ENCODE measurements around the gene SCGN.

SCGN gene, protein sequence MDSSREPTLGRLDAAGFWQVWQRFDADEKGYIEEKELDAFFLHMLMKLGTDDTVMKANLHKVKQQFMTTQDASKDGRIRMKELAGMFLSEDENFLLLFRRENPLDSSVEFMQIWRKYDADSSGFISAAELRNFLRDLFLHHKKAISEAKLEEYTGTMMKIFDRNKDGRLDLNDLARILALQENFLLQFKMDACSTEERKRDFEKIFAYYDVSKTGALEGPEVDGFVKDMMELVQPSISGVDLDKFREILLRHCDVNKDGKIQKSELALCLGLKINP

GRCh38 chr6:25652007-25652515, at the start of gene SCGN:
Gene SCGN, plus strand, starts transcription at chr6:25652215. Its CDS starts 189 bp downstream, at chr6:25652404.
- DNase-seq, result no peak

DNA sequence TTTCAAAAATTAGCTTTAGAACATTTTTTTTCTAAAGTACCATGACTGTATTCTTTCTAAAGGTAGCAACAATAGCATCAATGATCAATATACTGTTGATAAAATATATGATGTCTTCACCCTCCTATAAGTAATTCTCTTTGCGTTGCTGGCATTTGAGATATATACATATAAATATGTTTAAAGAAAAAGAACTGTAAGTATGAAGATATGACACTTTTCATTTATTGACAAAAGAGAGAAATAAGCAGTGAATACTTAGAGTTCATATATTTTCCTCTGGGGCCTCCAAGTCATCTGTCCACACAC, 49.4 kb upstream of the SCGN start:
- no peak for DNase-seq

DNA sequence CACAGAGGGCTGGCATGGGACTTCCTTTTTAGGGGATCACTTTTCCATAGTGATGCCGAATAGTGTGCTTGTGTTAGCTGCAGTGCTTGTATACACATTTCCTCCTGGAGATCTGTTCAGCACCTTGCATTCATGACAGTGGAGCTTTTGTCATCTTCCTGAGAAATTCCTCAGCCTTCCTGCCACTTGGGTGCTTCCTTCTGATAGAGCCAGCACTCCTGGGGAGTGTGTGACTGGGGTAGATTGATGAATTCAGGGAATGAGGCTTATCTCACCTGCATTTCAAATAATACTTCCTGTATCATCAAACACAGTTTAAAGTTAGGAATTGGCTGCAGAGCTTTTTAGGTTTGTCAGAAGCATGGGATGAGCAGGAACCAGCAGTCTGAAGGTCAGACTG, 48.8 kb upstream of the SCGN start:
- DNase-seq, result no peak

GRCh38 chr6:25606151-25606550, 45.9 kb upstream of the SCGN start:
- DNase-seq, result no peak

DNA sequence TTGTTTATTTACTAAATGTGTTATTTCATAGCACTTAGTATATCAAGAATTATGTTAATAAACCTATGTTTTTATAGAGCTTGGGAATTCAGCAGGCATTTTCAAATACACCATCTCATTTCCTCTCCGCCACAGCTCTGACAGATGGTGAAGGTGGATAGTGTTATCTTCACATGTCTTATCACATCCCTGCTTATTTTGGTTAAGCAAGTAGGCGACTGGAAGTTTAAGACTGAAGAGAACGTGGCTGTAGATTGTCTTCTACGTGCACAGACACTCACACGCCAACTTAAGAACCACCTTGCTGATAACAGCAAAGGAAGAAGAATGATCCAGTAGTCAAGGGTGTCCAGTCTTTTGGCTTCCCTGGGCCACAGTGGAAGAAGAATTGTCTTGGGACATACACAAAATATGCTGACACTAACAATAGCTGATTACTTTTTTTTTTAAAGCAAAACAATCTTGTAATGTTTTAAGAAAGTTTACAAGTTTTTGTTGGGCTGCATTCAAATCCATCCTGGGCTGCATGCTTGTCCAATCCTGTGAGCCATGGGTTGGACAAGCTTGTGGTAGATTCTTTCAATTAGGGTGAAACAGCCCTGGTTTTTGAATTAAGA, 43.3 kb upstream of the SCGN start:
- DNase-seq, result no peak

GRCh38 chr6:25612666-25613065, 39.3 kb upstream of the SCGN start:
- no peak for DNase-seq

- no peak for DNase-seq
Measured at GRCh38 chr6:25613415-25613814, 38.6 kb upstream of the SCGN start.

DNA sequence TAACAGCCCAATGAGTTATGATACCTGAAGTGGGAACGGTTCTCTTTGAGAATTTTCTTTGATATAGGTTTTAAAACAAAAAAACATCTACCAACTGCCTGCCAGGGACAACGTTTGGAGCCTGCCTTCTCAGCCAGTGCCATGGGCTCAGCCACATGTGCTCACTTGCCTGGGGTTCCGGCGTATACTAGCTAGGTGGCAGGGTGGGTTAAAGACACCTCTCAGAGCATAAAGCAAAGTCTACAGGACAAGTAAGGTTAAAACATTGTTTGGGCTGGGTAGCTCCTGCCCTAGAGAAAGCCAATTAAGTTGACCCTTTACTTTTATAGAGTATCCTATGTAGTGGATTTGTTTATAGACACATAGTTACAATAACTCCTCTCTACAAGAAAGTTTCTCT, 38.0 kb upstream of the SCGN start:
- DNase-seq, result no peak

DNA sequence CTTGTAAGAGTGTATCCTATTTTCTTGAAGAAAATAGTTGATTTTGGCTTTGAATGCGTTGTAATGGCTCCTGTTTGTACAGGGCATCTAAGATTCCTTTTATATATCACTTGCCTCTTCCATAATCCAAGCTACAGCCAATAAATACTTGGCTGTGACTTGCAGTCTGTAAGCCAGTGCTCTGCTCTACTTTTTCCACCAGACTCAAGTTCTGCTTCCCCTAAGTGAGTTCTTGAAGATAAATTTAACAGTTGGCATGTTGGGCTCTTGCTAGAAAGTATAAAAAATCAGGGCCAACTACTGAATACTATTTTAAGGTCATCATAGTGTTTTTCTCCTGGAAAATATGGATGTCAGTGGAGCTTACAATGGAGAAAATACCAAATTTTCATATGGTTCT, 36.5 kb upstream of the SCGN start:
- DNase-seq, result no peak

GRCh38 chr6:25617997-25618396, 34.0 kb upstream of the SCGN start:
- DNase-seq, result no peak

GRCh38 chr6:25619217-25619616, 32.8 kb upstream of the SCGN start:
- DNase-seq, result no peak

DNA sequence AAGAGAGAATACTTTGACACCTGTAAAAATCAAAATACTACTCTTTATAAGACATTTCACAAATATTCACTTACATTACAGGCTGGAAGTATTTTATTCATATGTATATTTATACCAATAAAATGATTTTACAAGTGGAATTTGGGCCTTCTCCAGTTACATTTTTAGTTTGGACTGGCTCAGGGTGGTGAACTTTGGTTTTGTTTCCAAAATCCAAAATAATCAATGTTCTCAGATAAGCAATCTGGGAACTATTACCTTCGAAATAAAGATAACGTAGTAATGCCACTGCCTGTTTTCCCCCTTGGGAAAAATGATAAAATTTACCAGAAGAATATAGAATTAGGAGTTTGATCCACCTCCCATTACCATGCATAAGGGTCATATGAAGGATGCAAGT, 31.6 kb upstream of the SCGN start:
- no peak for DNase-seq

DNA sequence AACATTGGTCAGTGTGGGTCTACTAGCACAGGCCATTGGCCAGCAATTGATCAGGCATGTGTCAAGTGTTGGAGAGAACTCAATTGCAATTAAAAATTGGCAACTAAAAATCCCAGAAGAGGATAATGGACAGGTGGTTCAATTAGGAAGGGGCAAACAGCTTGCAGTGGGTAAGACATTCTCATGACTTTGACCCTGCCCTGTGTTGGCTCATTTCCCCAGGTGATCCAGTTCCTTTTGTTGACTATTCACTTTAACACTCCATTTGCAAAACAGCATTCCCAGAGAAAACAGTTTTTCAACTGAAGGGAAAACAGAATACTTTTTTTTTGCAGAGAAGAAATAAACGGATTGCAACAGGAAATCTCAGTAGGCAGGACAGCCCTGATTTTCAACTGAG, 28.9 kb upstream of the SCGN start:
- DNase-seq, result no peak

GRCh38 chr6:25623879-25624278, 28.1 kb upstream of the SCGN start:
- no peak for DNase-seq

- DNase-seq, result no peak
Measured at GRCh38 chr6:25627001-25627400, 25.0 kb upstream of the SCGN start.

GRCh38 chr6:25628471-25629197, 23.4 kb upstream of the SCGN start:
- peak; percentile 53 for DNase-seq

GRCh38 chr6:25629198-25629576, 22.8 kb upstream of the SCGN start:
- DNase-seq, result no peak

GRCh38 chr6:25630508-25631278, 21.3 kb upstream of the SCGN start:
- no peak for DNase-seq

- DNase-seq, result no peak
Measured at GRCh38 chr6:25635886-25636317, 16.1 kb upstream of the SCGN start.

DNA sequence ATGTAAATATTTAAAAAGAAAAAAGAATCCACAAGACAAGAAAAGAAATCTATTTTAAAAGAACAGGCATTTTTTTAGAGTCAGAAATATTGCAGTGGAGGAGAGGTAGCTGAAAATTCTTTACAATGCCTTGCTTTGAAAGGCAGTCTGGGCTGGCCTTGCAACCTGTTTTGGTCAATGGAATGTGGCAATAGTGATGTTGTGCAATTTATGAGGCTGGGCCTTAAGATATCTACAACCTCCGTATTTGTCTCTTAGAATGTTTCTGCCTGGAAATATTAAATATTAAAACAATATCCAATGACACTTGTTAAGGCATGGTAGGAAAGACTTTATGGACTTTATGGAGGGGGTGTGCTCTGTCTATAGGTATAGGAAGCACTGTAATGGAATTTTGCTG, 14.8 kb upstream of the SCGN start:
- DNase-seq, result no peak

DNA sequence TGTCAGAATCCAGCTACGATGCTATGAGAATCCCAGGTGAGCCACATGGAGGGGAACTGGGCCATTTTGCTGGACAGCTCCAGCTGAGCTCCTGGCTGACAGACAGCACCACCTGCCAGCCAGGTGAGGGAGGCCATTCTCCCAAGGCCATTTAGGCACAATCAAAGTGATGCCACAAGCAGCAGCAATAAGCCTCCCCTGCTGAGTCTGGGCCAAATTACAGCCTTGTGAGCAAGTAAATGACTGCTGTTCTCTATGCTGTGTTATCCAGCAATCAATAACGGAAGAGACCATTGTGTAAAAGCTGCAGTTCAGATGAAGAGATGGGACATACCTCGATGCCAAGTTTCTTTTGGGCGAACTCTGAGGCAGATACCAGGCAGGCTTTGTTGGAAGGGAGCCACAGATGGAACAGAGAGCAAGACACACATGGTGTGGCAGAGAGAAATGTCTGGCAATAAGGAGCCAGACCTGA, 14.0 kb upstream of the SCGN start:
- DNase-seq, result peak; percentile 86

- no peak for DNase-seq
Measured at GRCh38 chr6:25639653-25640052, 12.4 kb upstream of the SCGN start.

GRCh38 chr6:25640446-25640845, 11.6 kb upstream of the SCGN start:
- DNase-seq, result no peak
